Psoas muscle (tissue), 8 donors: ENCODE measurements around the gene DMGDH. TPM values are rescaled to one million over a fixed set of nuclear protein-coding genes. Genes with fewer than 3 reads are reported as not detected.

Experiments
- ATAC-seq, 4 donors: fragments of 200-7000 bp; cut with Tn5 transposase; one replicate each; pipeline ENCODE4 v1.9.1; 2020; ENCODE audit warnings: moderate library complexity in 3 of 4, mild to moderate bottlenecking in 2 of 4
- DNase-seq, 2 donors: peaks; one replicate each; pipeline ENCODE4 v3.0.0-alpha.2; 2020
- H3K27ac ChIP-seq: fragments of 200-600 bp; one replicate; pipeline ENCODE4 v1.8.0; 2022
- H3K27me3 ChIP-seq, 3 donors: fragments of 200-600 bp in 1 of 3; one replicate each; pipeline versions ENCODE4 v1.6.1 to v1.8.0; 2013 to 2022; ENCODE audit warnings: low read length in 2 of 3, mild to moderate bottlenecking in 2 of 3, moderate library complexity in 1 of 3; ENCODE audit not compliant: insufficient read depth in 3 of 3
- H3K36me3 ChIP-seq, 2 donors: fragments of 200-600 bp in 1 of 2; one replicate each; pipeline versions ENCODE4 v1.6.1 to v1.8.0; 2013 to 2022; ENCODE audit warnings: low read depth in 1 of 2, mild to moderate bottlenecking in 1 of 2, moderate library complexity in 1 of 2; ENCODE audit not compliant: insufficient read depth in 1 of 2
- H3K4me1 ChIP-seq: fragments of 200-600 bp; one replicate; pipeline ENCODE4 v1.8.0; 2022
- H3K4me3 ChIP-seq: fragments of 200-600 bp; one replicate; pipeline ENCODE4 v1.8.0; 2022; ENCODE audit warnings: mild to moderate bottlenecking
- H3K9me3 ChIP-seq: fragments of 200-600 bp; one replicate; pipeline ENCODE4 v1.8.0; 2022
- CTCF ChIP-seq: fragments of 200-600 bp; IDR thresholded peaks from one replicate; pipeline ENCODE4 v1.8.0; 2022; ENCODE audit warnings: antibody characterized with exemption
- WGBS, 3 donors: extraction: QIAGEN DNeasy Blood & Tissue Kit; methylation state at CpG; one replicate each; pipeline versions ENCODE4 v1.1.6 to v1.1.7; 2013; 5-methylcytosine and 5-hydroxymethylcytosine counted together
- intact Hi-C, 2 donors: fragments of 100-400 bp; cut with DNase I; formaldehyde crosslinking; loops; one replicate each; pipeline versions ENCODE4 v1.11.0 to v1.14.2; 2022
- long read RNA-seq, 2 donors: library from polyadenylated mRNA; unstranded; transcript quantifications; one replicate each; pipeline ENCODE4 v2.0.0, GENCODE V29; 2021
- polyA plus RNA-seq, 3 donors: library from polyadenylated mRNA; stranded (reverse); fragments of 200-250 nt; gene quantifications; one replicate each; pipeline ENCODE4 v1.2.3, GENCODE V29; 2013
- total RNA-seq, 4 donors: library from RNA; stranded (reverse); fragmentation: NEBNext Ultra II Directional in 2 of 4; extraction: Animal tissue kit (Norgen Biotek cat#: 25700) in 2 of 4; gene quantifications; one replicate each; pipeline versions ENCODE4 v1.2.1 to v1.2.4, GENCODE V29; 2021 to 2023
- donor health status: healthy with polysubstance abuse.
- donor health status: DM: no; HTN: no; CAD: no; lungs with moderate emphysema.
- donor health status: Bipolar disorder and iron deficiency.
- donor health status: healthy.
- donor health status: DM: yes; HTN: yes; CAD: no.
- donor health status: DM: no; HTN: no; CAD: no.
- donor health status: DM: no; HTN: no; CAD: no.
- donor health status: DM: yes; HTN: yes; CAD: no.

The DMGDH gene
- 1 to 10 TPM; 1.7 to 2.8 (median 2.1) TPM for total RNA-seq
- polyA plus RNA-seq, result 1 to 10 TPM in 1 of 3 donors, under 1 TPM in 2; 0.16 to 1.5 (median 0.80) TPM
- long read RNA-seq, donor 1, partial matches to known transcripts, result 0 of 6 reads
- long read RNA-seq, donor 1, other reads (novel, unspliced or antisense), result 3 of 6 reads
- long read RNA-seq, donor 2, partial matches to known transcripts, result 0 of 3 reads
- long read RNA-seq, donor 2, other reads (novel, unspliced or antisense), result 2 of 3 reads

DNA sequence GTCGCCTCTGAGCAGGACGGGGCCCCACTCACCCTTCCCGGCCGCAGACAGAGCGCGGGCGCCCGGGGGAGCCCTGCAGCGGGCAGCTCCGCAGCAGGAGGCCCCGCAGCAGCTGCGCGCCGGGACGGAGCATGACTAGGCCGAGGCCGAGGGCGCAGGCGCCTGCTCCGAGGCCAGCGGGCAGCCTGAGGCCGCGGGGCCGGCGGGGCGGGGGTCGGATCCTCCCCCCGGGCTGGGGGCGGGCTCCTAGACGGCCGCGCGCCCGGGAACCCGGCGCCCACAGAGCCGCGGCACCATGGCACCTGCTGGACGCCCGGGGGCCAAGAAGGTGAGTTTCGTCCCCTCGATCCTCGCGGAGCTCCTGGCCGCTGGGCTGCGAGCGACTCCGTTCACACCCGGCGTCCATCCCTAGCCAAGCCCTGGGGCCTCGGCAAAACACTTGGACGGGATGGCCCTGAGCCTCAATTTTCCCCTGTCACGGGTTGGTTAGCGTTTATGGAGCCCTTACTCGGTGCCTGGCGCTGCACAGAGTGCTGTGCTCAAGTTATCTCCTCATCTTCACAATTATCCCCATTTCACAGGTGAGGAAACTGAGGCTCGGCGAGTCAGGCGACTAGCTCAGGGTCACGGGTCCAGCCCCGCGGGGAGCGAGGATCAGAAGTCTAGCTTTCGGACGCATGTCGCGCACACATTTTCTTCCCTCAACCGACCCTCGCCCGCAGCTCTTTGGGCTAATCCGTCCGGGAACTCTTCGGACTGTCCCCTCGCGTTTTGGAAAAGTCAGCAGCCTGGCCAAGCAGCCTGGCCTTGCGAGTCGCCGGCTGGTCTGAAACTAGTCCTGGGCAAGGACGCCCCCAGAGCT is at the start of gene DMGDH, which contains the start of gene BHMT2:
Gene DMGDH, minus strand, starts transcription at position 187 of the 862 bp plus-strand sequence. Its CDS starts 54 bp downstream, at position 133.
Gene BHMT2, plus strand, starts transcription at position 280 of the 862 bp plus-strand sequence. Its CDS starts 16 bp downstream, at position 296.
- Histone ChIP-seq H3K27ac (peak within 1 kb of the TSS; percentile 60), H3K9me3 (no peaks in the 10 kb centered on the region), H3K4me1 (no peaks in the 10 kb centered on the region), H3K4me3 (peak within 1 kb of the TSS; percentile 63), H3K27me3 (peaks cover 0 to 12% (median 0%) of the 10 kb centered on the region in 3 donors), H3K36me3 (no peaks in the 10 kb centered on the region)
- TF ChIP-seq CTCF, result no peak
- 17 to 28% (median 27%) methylated on average over 57 to 79 of the region's 79 CpGs for WGBS, 3 donors
- DNase-seq (peak; percentile 58 to 75), ATAC-seq (peak; percentile 80 to 92 (median 90))
- intact Hi-C loops, result no loop called here

GRCh38 chr5:79112703-79113058 is 43.2 kb upstream of the DMGDH start:
- Histone ChIP-seq H3K27me3 (peaks cover 0 to 37% (median 12%) of the 10 kb centered on the region in 3 donors), H3K4me3 (no peak overlapping the region), H3K36me3 (no peaks in the 10 kb centered on the region), H3K4me1 (no peaks in the 10 kb centered on the region), H3K9me3 (no peaks in the 10 kb centered on the region), H3K27ac (no peak overlapping the region)
- ATAC-seq (no peak), DNase-seq (no peak)
- intact Hi-C loops, result no loop called here
- no peak for TF ChIP-seq CTCF
- WGBS, 3 donors, result 49 to 55% (median 54%) methylated on average over 5 of the region's 5 CpGs

DNA sequence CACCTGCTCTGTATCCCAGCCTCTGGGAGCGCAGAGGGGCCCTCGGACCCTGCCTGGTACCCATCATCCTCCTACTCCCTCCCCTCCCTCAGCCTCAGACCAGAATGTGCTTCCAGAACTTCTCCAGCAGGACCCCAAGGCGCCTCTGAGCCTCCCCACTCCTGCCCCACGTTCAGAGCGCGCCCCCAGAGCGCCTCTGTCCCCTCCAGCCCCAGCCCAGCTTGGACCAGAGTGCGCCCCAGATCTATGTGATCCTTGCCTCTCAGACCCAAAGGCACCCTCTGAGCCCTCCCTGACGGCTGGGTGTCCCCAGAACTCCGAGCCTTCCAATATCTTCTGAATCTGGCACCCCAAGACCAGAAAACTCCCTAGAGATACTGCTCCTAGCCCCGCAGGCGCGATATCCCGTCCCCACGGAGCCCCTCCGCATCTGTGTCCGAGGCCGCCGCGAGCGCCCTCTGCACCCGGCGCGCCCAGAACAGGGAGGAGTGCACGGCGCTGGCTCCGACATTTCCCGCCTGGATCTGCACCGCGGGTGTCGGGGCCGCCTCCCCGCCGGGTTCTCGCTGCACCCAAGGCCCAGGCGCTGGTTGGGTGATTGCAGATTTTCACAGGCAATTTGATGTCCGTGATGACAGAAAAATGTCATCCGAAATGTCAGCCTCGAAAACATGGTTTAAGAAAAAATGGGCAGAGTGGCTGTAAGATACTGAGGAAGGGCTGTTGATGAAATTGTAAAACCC is 42.7 kb upstream of the DMGDH start:
- ATAC-seq, result peak in 1 of 4 donors; percentile 45
- no peaks in the 10 kb centered on the region for H3K36me3 ChIP-seq
- intact Hi-C loops, result no loop called here
- DNase-seq, result no peak
- WGBS, 3 donors, result 8 to 11% (median 10%) methylated on average over 37 to 39 of the region's 39 CpGs
- no peak for TF ChIP-seq CTCF
- H3K27me3 ChIP-seq, result peaks cover 0 to 37% (median 12%) of the 10 kb centered on the region in 3 donors
- no peak overlapping the region for H3K27ac ChIP-seq
- no peaks in the 10 kb centered on the region for H3K9me3 ChIP-seq
- H3K4me3 ChIP-seq, result no peak overlapping the region
- H3K4me1 ChIP-seq, result no peaks in the 10 kb centered on the region

- no peak for TF ChIP-seq CTCF
- no peak within 1 kb of the TSS for H3K4me3 ChIP-seq
- ATAC-seq (peak in 1 of 4 donors; percentile 21), DNase-seq (no peak)
- H3K27ac ChIP-seq, result no peak within 1 kb of the TSS
- peaks cover 0 to 37% (median 12%) of the 10 kb centered on the region in 3 donors for H3K27me3 ChIP-seq
- no peaks in the 10 kb centered on the region for H3K4me1 ChIP-seq
- no peaks in the 10 kb centered on the region for H3K9me3 ChIP-seq
- no peaks in the 10 kb centered on the region for H3K36me3 ChIP-seq
- intact Hi-C loops, result no loop called here
- WGBS, 3 donors, result 20 to 24% (median 23%) methylated on average over 30 to 32 of the region's 32 CpGs
Measured at GRCh38 chr5:79111387-79111959, 42.0 kb upstream of the DMGDH start, which contains the start of gene BHMT. BHMT (plus strand) TSS chr5:79111809; CDS start chr5:79111886, 77 bp downstream.
